HepG2 (cell line): ENCODE data around the gene RAB1B. TPM values are rescaled to one million over a fixed set of nuclear protein-coding genes. Genes with fewer than 3 reads are reported as not detected.

ENCODE experiments used
- ARID4A ChIP-seq: sonication (generic); formaldehyde crosslinking; IDR thresholded peaks from 2 replicates; pipeline ENCODE4 v1.5.0; 2020; ENCODE audit warnings: mild to moderate bottlenecking, missing genetic modification reagents, borderline replicate concordance
- ARNTL ChIP-seq: sonication (generic); formaldehyde crosslinking; IDR thresholded peaks from 2 replicates; pipeline ENCODE4 v1.4.0; 2020; ENCODE audit warnings: mild to moderate bottlenecking, missing genetic modification reagents
- ATF2 ChIP-seq: sonication (generic); formaldehyde crosslinking; IDR thresholded peaks from 2 replicates; pipeline ENCODE4 v1.4.0; 2020; ENCODE audit warnings: missing genetic modification reagents
- ELK4 ChIP-seq: sonication (generic); formaldehyde crosslinking; IDR thresholded peaks from 2 replicates; pipeline ENCODE4 v1.9.0; 2021; ENCODE audit warnings: missing genetic modification reagents, borderline replicate concordance
- EP300 ChIP-seq, 3 experiments: sonication (generic) in 1 of 3; formaldehyde crosslinking in 1 of 3; IDR thresholded peaks; 2 replicates each; pipeline versions ENCODE4 v1.5.1 to v1.6.1; 2011 to 2020; ENCODE audit warnings: low read depth in 2 of 3, low read length in 2 of 3, borderline replicate concordance in 1 of 3, improper control_type of control experiment in 1 of 3, mild to moderate bottlenecking in 1 of 3, missing genetic modification reagents in 1 of 3, moderate library complexity in 1 of 3
- HDAC1 ChIP-seq: sonication (generic); formaldehyde crosslinking; IDR thresholded peaks from 2 replicates; pipeline ENCODE4 v1.5.1; 2020; ENCODE audit warnings: mild to moderate bottlenecking, missing genetic modification reagents
- IRF9 ChIP-seq: sonication (generic); formaldehyde crosslinking; IDR thresholded peaks from 2 replicates; pipeline ENCODE4 v1.8.0; 2022; ENCODE audit warnings: missing genetic modification reagents, mild to moderate bottlenecking, borderline replicate concordance
- MIXL1 ChIP-seq: IDR thresholded peaks from 2 replicates; pipeline ENCODE4 v1.6.1; 2016
- SMARCE1 ChIP-seq: fragments of 450-650 bp; IDR thresholded peaks from 2 replicates; pipeline ENCODE4 v1.6.1; 2017; ENCODE audit warnings: borderline replicate concordance
- STAG1 ChIP-seq: sonication (generic); formaldehyde crosslinking; IDR thresholded peaks from 2 replicates; pipeline ENCODE4 v1.4.0; 2020; ENCODE audit warnings: missing genetic modification reagents
- THYN1 ChIP-seq: sonication (generic); formaldehyde crosslinking; IDR thresholded peaks from 2 replicates; pipeline ENCODE4 v1.8.1; 2023; ENCODE audit warnings: low read depth, mild to moderate bottlenecking, moderate library complexity, missing genetic modification reagents, borderline replicate concordance
- ZFP36L1 ChIP-seq: sonication (generic); formaldehyde crosslinking; IDR thresholded peaks from 2 replicates; pipeline ENCODE4 v1.8.0; 2022; ENCODE audit warnings: mild to moderate bottlenecking, missing genetic modification reagents, moderate library complexity
- ZNF737 ChIP-seq: sonication (generic); formaldehyde crosslinking; IDR thresholded peaks from 2 replicates; pipeline ENCODE4 v1.5.0; 2020; ENCODE audit warnings: missing genetic modification reagents, mild to moderate bottlenecking, borderline replicate concordance
- ZNF746 ChIP-seq: sonication (generic); formaldehyde crosslinking; IDR thresholded peaks from 2 replicates; pipeline ENCODE4 v1.8.0; 2022; ENCODE audit warnings: mild to moderate bottlenecking, missing genetic modification reagents
- ZNF790 ChIP-seq: sonication (generic); formaldehyde crosslinking; IDR thresholded peaks from 2 replicates; pipeline ENCODE4 v1.8.0; 2022; ENCODE audit warnings: missing genetic modification reagents, mild to moderate bottlenecking, borderline replicate concordance
- ZNF816 ChIP-seq: sonication (generic); formaldehyde crosslinking; IDR thresholded peaks from 2 replicates; pipeline ENCODE4 v1.8.0; 2022; ENCODE audit warnings: missing genetic modification reagents, mild to moderate bottlenecking, borderline replicate concordance
- ZNF879 ChIP-seq: sonication (generic); formaldehyde crosslinking; IDR thresholded peaks from 2 replicates; pipeline ENCODE4 v1.8.1; 2023; ENCODE audit warnings: missing genetic modification reagents
- ZSCAN22 ChIP-seq: sonication (generic); formaldehyde crosslinking; IDR thresholded peaks from 2 replicates; pipeline ENCODE4 v1.4.0; 2020; ENCODE audit warnings: mild to moderate bottlenecking, missing genetic modification reagents
- polyA plus RNA-seq, 8 experiments: library from polyadenylated mRNA; depleted of rRNA in 3 of 8; stranded (reverse) in 7 of 8; unstranded in 1 of 8; fragments of >200 nt; fragmentation: Illumina TruSeq in 4 of 8; extraction: Trizol in 4 of 8; gene quantifications; 2 replicates each; pipeline versions ENCODE4 v1.2.1 to v1.2.3, GENCODE V29; 2011 to 2016; ENCODE audit warnings: low read depth in 4 of 8, missing spikeins in 1 of 8, mixed read lengths in 1 of 8; ENCODE audit not compliant: insufficient read depth in 1 of 8
- total RNA-seq, 5 experiments: library from RNA; depleted of rRNA; stranded (reverse); fragments of >200 nt; fragmentation: Illumina TruSeq; extraction: Trizol; gene quantifications; 2 replicates each; pipeline ENCODE4 v1.2.3, GENCODE V29; 2016; ENCODE audit warnings: low read depth in 1 of 5

The RAB1B gene
- total and polyA plus RNA-seq, 2 of the 13 experiments (the other 11 are each of a cell fraction or from before 2014, with no cell fraction given) = 77.9 to 87.9 TPM

GRCh38 chr11:66311965-66312548, 43.6 kb downstream of the RAB1B start (continued):
- peak; percentile 46; the same call in 1 of the 2 replicates for TF ChIP-seq MIXL1 (CRISPR knock-in tag)
- no peak for TF ChIP-seq ZNF737 (CRISPR knock-in tag)
- no peak for TF ChIP-seq THYN1 (CRISPR knock-in tag)
- TF ChIP-seq ZNF746 (CRISPR knock-in tag) = 0 out of 2 replicates have a peak, but pooled peaks have one; percentile 25
- 0 out of 2 replicates have a peak, but pooled peaks have one; percentile 4 for TF ChIP-seq ATF2 (CRISPR knock-in tag)
- 0 out of 2 replicates have a peak, but pooled peaks have one; percentile 85 for TF ChIP-seq IRF9 (CRISPR knock-in tag)
- peak; percentile 62; the same call in 1 of the 2 replicates for TF ChIP-seq ARNTL (CRISPR knock-in tag)
- no peak for TF ChIP-seq EP300 (IDR thresholded peaks at IDR 0.05; ENCODE audit: low read depth in 2 of 2, low read length in 2 of 2)
- no peak for TF ChIP-seq EP300 (CRISPR knock-in tag; IDR thresholded peaks at IDR 0.05; ENCODE audit: borderline replicate concordance)
- peak; percentile 95 for TF ChIP-seq STAG1 (CRISPR knock-in tag)
- no peak for TF ChIP-seq ZSCAN22
- no peak for TF ChIP-seq ZNF790
- TF ChIP-seq ZNF816 = no peak
- TF ChIP-seq ZNF879 (CRISPR knock-in tag) = no peak
- TF ChIP-seq ELK4 (CRISPR knock-in tag) = no peak
- TF ChIP-seq HDAC1 (CRISPR knock-in tag) = peak; percentile 48; the same call in 1 of the 2 replicates
- TF ChIP-seq SMARCE1 = no peak
- peak; percentile 36; the same call in 1 of the 2 replicates for TF ChIP-seq ARID4A (CRISPR knock-in tag)
- no peak for TF ChIP-seq ZFP36L1 (CRISPR knock-in tag)
